ENCODE data around the gene PEX11B.
A peak's percentile ranks its signal among the peaks of the same experiment; 100 is the strongest.

The PEX11B gene

DNA sequence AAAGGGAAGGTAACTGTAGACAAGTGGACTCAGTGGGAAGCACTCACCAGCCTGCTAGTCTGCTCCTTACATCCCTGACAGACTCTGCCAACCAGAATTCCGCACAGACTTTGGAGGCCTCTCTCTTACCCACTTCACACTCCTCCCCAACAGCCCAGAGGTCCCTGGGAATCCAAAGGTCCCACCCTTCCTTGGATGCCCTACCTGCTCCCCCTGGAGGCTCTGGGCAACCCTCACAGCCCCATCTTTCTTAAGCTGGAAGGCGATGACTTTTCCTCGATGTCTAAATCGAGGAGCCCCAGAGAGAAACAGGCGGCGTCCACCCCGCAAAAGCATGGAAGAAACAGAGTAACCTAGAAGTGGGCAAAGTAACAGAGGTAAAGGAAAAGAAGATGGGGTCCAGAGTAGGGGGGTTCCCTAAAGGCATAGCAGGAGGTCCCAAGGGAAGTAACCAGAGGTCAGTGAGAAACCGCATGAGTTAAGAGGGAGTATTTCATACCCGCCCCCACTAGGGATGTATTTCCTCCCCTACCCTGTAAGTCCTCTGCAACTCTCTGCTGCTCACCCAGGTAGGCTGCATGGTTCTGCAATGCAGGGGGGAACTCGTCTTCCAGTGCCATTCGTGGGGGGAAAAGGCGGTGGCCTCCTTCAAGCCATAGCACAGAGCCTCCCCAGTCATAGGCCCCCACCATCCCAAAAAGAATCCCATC is 17.1 kb downstream of the PEX11B start:
- no peak for DNase-seq

DNA sequence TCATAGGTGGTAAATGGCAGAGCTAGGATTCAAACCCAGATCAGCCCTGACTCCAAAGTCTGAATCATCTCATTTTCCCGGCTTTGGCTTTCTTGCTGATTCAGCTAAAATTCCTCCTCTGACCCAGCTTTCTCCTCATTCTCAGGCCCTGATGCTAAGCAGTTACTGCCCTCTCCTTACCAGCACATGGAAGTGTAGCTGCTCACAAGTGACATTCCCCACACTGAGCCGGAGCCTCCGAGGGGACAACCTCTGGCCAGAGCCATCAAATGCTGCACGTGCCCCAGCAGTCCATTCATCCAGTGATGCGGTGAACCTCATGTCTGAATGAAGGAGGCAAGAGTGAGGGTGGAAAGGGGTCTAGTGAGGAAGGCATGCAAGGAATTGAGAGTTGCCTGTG is 19.8 kb downstream of the PEX11B start:
- DNase-seq = no peak

DNA sequence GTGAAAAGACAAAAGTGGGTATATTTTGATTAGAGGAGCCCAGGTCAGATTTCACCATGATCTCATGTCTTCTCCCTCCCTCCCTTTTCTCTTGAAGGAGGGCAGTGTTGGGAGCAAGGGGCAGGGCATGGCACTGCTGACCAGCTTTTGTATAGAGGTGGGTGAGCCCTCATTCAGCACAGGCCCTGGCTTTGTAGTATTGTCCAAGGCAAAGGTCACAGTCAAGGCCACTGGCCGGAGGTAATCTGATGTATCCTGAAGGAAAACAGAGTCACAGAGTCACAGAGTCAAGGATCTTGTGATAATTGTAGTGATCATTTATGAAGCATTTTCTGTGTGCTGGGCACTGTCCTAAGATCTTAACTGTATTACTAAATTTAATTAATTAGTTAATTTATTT is 20.5 kb downstream of the PEX11B start:
- no peak for DNase-seq

DNA sequence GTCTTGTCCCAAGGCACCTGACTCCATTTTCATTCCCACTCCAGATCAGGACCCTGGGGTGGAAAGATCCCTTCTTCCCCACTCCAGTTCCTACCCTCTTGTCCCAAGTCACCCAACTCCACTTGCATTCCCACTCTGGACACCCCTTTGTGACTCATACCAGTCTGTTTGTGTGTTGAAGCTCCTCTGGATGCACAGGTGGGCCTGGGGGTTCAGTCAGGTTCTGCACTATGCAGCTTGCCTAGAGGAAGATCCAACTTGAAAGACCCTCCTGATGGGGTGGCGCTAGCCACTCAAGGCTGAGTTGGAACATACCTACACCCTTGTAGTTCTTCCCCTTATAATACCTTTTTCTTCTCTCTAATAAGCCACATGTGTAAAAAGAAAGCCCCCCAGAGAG is 23.0 kb downstream of the PEX11B start:
- DNase-seq = no peak

DNA sequence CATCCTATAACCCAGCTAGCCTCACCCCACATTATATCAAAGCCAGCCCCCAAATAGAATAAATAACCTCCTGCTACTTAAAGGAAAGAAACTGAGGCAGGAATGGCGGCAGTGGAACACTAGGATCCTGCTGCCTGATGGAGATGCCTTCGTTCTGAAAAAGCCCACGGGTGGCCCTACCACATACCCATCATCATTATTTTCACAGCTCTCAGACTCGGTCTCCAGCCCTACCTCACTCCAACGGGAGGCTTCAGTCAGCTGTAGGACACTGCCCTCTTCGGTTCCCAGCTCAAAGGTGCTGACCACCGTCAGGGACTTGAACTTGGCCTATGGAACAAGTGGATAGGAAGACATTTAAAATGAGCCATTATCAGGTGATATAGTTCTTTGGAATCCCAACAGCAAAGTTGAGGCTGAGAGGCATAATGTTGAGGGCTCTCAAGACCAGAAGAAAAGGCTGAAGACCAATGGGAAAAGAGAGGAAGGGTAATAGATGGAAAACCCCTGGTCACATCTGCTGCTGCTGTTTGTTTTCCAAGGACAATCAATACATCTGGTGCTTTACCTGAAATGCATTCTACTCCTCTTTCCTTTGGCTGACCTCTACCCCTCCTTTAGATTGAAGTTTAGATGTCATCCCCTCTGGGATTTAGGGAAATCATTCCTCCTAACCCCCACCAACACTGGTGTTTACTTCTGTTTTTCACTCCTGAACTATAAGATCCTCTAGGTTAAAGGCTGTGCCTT is 25.0 kb downstream of the PEX11B start:
- no peak for DNase-seq

DNA sequence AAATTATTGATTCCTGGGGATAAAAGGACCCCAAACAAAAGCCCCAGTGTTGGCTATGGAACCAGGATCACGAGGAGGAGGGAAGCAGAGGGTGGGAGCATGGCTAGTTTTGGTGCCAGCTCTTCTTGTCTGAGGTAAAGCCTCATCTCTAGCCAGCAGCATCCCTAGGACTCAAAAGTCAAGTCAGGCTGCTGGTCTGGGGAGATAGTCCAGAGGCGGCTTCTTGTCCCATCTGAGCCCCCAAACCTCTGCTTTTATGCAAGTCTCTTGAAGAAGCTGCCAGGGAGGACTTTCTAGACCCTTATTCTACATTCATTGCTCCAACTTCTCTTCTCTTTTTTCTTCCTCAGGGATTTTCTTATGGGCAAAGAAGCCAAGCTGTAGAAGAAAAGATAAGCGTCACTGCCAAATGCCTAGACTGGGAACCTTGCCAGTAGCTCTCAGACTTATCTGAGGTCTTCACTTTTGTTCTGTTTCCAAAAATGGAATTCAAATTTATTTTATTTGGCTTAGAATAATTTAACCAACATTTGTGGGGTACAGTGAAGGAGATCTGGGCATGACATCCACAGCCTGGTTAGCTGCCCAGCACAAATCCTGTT is 25.9 kb downstream of the PEX11B start:
- DNase-seq = no peak

DNA sequence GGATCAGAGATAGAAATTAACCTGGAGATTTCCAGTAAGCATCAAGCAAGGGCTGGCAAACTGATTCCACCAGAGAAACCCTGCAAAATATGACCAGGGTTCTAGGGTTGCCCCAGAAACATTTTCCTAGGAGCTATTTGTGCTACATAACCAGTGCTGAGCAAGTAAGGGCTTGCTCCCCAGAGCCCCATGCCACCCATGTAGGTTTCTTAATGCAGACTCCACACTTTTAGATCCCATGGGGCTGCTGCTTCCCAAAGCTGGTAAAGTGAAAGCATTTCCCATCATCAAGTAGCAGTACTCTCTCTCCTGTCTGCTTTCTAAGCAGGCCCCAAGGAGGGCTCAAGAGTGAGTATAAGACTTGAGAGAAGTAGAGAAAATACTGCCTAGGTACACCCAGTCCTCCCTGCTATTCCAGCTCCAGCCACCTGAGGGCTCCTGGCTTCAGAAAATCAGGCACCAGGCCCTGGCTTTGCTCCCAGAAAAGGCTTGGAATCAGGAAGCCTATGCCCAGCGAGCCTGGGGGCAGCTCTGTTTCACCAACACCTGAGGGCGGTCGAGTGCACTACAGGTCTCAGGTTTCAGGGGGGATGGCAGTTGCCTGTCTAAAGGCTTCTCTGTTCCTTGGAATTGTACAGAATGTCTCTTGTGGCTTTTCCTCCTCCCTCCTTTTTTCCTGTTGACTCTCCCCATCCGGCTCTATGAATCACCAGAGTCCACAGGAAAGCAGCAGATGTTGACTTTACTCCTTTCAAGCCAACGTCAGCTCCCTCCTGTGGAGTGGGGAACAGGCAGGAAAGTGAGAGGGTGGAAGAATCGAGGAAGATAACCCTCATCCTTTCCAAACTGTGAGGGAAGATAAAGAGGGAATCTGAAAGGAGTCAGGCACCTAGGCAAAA is 26.7 kb downstream of the PEX11B start:
- DNase-seq = peak; percentile 27 to 57

DNA sequence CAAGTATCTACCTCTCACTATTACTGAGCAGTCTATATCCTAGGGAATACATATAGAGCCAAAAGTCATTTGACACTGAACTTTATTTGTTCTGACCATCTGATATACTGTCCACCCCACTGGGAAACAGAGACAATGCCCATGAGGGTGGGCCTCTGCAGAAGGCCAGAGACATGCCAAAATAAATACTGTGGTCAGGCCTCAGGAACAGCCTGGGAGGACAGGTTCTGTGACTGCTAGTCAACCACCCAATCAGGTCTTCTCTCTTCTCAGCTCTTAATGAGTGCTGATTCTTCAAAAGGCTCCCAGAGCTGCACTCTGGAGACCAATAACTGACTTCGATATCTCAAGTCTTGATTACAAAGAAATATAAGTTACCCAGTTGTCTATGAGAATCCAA is 27.4 kb downstream of the PEX11B start:
- no peak for DNase-seq

DNA sequence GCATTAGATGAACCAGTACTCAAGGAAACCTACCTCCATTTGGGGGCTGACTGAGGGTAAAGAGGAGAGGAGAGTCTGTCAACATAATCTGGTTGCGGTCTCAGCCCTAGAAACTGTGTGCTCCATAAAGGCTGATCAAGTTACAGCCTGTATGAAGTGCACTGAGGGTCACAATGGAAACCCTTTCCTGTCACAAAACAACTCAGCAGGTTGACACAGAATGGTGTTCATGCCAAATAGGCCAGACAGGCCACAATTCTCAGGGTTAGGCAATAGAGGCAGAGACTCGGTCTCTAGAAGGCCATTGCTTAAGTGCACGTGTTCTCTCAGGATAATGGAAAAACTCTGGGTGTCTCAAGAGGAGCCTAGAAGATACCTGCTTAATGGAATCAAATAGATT is 28.8 kb downstream of the PEX11B start:
- no peak for DNase-seq

DNA sequence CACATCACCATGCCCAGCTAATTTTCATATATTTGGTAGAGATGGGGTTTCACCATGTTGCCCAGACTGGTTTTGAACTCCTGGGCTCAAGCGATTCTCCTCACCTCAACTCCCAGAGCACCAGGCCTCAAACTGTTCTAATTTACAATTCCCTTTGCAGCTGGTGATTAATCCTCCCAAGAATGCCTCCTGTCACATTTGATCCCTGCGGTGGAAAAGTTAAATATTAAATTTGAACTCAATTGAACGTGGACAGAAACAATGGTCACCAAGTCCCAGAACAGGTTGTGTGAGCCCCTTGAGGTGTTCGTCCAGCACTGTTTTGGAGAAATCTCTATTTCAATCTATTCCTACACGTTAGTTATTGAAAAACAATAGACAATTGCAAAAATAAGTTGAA is 30.9 kb downstream of the PEX11B start:
- no peak for DNase-seq

DNA sequence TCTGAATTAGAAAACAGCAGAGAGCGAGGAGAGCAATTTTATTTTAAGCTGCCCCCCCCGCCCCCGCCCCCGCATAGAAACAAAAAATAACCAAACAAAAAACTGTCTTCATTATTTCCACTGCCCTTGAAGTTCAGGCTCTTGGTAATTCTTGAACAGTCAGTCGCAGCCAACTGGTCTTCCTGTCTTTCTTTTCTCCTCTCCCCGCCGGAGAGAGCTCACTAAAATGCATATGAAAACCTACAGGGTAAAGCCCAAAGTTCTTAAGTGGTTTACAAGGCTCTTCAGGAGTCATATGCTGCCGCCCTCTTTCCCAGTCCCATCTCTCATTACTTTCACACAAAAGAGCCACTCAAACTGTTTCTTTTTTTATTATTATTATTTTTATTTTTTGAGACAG is 31.7 kb downstream of the PEX11B start:
- DNase-seq = no peak

DNA sequence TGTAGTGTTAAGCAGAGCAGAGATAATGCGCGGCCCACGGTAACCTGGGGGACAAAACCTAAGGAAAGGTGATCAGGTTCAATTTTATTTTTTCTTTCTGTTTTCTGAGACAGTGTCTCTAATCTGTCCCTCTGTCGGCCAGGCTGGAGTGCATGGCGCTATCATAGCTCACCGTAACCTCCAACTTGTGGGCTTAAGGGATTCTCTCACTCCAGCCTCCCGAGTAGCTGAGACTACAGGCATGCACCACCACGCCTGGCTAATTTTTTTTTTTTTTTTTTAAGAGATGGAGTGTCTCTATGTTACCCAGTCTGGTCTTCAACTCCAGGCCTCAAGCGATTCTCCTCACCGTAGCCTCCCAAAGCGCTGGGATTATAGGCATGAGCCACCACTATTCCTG is 32.1 kb downstream of the PEX11B start:
- no peak for DNase-seq

DNA sequence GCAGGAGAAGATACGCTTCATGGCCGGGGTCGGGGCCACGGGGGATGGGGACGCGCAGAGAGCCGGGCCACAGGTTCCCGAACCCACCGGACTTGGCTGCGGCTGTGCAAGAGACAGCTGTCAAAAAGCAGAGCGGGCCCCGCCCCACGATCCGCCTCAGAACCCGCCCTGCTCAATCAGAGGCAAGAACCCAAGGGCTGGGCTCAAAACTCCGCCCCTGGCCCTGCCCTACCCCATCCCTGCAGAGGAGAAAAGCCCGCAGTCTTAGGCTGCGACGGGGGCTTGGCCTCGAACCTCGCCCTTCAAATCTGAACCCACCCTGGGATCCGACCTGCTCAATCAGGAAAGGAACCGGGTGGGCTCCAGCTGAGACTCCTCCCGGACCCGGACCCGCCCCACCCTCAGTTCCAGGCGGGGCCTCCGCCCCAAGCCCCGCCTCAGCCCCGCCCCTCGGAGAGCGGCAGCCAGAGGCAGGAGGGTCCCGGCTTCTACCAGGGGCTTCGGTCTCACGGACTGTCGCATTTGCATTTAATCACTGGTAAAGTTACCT is 32.7 kb downstream of the PEX11B start, which contains the start of gene ANKRD35:
TSS of gene ANKRD35 (minus strand) at position 129 of the 550 bp plus-strand sequence. CDS start at position 21, 108 bp downstream.
- DNase-seq = peak; percentile 82 to 84

DNA sequence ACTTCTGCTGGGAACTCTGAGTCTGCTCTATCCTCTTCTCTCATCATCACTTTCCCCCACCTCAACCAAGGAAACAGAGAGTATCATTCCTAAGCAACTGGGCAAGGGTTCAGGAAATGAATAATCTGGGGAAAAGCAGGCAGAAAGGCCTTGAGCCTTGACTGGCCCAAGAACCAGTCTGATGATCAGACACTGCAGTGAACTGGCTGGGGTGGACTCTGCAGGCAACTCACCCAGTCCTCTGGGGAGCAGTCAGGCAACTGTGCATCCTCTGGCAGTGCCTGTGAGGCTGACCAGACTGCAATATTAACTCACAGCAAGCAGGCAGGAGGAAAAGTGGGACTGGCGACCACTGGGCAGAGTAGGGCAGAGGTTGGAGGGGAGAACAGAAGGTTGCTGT is 33.8 kb downstream of the PEX11B start:
- no peak for DNase-seq

DNA sequence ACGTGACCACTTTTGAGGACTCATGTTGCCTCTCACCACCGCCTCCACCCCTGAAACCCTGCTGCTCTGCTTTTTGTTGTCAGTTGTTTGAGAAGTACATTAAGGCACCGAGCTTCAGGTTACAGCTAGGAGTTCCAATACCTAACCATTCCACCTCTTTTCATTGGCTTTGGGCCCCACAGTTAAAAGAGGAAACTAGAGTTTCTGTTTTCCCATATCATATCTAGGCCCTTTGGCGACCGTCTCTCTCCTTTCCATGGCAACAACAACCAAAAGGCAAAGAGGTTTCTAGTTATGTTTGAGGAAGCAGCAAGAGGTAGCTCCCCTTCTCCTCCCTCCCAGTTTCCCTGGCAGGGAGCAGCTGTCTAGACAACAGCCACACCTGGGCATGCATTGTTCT is 38.7 kb downstream of the PEX11B start:
- no peak for DNase-seq

DNA sequence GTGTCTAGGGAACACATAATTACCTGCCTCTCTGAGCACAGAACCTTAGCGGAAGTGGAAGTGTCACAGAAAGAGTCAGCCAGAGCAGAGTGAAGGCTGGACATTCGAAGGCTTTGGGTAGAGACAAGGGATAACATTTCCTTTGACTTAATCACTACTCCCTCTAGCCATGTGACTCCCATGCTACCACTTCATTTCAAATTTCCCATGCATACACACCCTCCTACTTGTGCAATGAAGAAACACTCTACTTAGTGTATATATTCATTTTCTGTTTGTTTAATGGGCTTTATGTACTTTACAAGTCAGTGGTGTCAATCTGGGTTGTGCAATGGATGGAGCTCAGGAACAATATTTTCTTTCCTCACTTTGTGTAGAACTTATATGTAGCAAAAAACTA is 39.8 kb downstream of the PEX11B start:
- DNase-seq = no peak

DNA sequence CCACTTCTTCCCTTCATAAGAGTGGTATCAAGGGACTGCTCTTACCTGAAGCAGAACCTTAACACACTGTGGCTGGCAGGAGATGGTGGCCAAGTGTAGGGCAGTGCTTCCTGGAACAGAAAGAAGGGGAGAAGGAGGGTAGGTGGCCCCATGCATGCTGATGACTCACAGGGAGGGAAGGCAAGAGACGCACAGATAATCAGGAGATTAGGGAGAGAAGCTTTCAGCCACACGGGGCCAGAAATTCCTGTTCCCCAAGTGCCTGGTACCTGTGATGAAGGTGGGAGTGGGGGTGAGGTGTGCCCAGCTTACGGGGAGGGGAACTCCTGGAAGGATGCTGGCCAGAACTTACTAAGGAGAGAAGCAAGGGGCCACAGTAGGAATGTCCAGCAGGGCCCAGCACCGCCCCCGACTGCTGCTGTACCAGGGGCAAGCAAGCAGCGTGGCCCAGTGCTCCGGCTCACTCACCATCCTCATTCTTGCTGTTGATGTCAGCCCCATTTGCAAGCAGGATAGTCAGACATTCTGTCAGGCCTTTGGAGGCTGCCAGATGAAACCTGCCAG is 40.5 kb downstream of the PEX11B start:
- DNase-seq = no peak

DNA sequence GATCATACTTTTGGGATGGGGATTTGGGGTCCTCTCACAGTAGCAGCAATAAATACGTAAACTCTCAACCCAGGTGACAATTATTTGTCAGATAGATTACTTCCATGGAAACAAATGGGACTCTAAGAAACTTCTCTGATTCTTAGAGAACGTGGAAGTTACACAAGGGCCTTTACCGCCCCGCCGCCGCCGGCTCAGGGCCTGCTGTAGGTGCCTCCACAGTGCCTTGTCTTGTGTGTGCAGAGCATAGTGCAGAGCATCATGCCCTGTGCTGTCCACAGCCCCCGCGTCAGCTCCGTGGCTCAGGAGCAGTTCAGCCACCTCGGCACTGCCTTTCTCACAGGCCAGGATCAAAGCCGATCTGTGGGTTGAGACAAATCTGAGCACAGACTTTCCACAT is 43.9 kb downstream of the PEX11B start:
- DNase-seq = no peak

DNA sequence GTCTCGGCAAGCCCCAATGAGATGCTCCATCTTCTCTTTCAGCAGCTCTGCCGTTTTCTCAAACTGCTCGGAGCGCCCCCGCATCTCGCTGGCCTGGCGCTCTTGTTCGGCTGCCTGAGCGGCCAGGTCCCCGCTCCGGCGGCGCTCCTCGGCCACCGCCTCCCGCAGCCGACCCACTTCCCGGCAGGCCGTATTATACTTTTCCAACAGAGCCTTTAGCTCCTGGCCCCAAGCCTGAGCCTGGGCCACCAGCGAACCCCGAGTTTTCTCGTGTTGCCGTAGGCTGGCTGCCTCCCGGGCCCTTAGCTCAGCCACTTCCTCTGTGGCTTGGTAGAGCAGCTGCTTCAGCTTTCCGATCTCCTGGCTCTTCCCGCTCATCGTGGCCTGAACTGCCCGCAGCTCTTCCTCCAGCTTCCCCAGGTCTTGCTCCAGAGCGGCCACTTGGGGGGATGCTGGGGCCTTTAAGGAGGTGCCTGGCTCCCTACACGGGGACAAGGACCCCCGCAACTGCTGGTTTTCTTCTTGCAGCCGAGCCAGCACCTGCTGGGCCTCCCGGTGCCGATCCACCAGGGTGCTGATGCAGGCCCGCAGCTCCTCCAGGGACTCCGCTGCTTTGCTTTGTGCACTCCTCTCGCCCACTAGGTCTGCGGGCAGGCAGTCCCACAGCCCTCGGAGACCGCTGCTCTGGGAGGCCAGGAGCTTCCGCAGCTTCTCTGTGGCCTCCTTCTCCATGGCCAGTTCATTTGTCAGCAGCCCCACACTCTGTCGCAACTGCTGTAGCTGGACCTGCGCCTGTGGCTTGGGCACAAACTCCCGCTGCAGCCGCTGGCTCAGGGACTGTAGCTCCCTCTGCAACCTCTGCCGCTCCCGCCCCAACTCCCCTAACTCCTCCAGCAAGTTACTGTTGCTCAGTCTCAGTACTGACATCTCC is 46.3 kb downstream of the PEX11B start:
- peak; percentile 19 to 32 for DNase-seq

DNA sequence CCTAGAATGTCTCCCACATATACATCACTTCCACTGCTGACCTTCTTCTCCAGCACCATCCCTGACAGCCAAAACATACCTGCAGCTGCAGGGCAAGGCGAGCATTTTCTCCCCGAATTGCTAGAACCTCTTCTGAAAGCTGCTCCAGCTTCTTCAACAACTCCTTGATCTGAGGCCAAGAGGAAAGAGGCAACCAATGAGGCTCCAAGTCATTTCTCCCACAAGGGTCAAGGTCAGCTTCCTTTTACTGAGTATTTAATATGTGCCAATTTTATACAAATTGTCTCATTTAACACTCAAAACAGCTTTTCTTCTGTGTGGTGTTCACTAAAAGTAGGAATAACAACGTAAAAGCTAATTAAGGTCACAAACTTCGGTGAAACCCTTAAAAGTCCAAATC is 50.3 kb downstream of the PEX11B start:
- DNase-seq = no peak
